Brain microvascular endothelial cell (primary cell): ENCODE results near the gene TP53BP2.

ENCODE experiments used
- DNase-seq: peaks from one replicate; pipeline ENCODE4 v3.0.0-alpha.2; 2020
- H3K27ac ChIP-seq: fragments of 250-450 bp; sonication (Bioruptor Pico); 2 replicates; pipeline ENCODE4 v1.5.1; 2020; ENCODE audit warnings: mild to moderate bottlenecking, moderate library complexity
- H3K27me3 ChIP-seq: fragments of 250-450 bp; sonication (Bioruptor Pico); replicated peaks from 2 replicates; pipeline ENCODE4 v1.5.1; 2020; ENCODE audit warnings: mild to moderate bottlenecking
- H3K36me3 ChIP-seq: fragments of 250-450 bp; sonication (Bioruptor Pico); replicated peaks from 2 replicates; pipeline ENCODE4 v1.5.1; 2020; ENCODE audit warnings: mild to moderate bottlenecking
- H3K4me3 ChIP-seq: 2 replicates; pipeline ENCODE4 v1.5.1; 2011; ENCODE audit warnings: low read depth, mild to moderate bottlenecking, control low read depth, low read length, moderate library complexity
- in situ Hi-C: cut with HindIII; loops from 2 replicates; pipeline ENCODE4 v1.10.0; 2017; ENCODE audit warnings: low sequenced_read_pairs, low pct_ligation_motif_present
- TF ChIP-seq, protein P1 (sequence below): IDR thresholded peaks from 2 replicates; pipeline ENCODE4 v1.5.1; 2011; ENCODE audit warnings: low read depth, mild to moderate bottlenecking, moderate library complexity, low read length, control low read depth, inconsistent platforms; ENCODE audit errors: missing control alignments

TP53BP2 gene

DNA sequence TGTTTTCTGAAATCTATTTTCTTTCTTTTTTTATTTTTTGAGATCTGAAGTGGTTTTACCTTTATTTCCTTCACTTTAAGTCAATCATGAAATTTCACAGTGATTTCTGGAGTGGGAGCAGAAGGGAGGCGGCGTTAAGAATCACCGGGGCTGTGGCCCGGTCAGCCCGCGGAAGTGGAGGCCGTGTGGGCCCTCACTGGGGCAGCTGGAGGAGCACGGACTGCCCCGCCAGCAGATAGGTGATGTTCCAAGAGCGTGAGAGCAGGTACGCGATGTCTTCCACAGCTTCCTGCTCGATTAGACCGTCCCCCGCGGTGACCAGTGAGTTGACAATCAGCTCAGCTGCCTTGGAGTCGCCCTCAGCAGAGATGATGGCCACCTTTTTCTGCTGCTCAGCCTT lies 10.6 kb upstream of the TP53BP2 start:
- no peaks in the 10 kb centered on the region for H3K27me3 ChIP-seq
- H3K4me3 ChIP-seq: no peak overlapping the region
- TF ChIP-seq, protein P1, sequence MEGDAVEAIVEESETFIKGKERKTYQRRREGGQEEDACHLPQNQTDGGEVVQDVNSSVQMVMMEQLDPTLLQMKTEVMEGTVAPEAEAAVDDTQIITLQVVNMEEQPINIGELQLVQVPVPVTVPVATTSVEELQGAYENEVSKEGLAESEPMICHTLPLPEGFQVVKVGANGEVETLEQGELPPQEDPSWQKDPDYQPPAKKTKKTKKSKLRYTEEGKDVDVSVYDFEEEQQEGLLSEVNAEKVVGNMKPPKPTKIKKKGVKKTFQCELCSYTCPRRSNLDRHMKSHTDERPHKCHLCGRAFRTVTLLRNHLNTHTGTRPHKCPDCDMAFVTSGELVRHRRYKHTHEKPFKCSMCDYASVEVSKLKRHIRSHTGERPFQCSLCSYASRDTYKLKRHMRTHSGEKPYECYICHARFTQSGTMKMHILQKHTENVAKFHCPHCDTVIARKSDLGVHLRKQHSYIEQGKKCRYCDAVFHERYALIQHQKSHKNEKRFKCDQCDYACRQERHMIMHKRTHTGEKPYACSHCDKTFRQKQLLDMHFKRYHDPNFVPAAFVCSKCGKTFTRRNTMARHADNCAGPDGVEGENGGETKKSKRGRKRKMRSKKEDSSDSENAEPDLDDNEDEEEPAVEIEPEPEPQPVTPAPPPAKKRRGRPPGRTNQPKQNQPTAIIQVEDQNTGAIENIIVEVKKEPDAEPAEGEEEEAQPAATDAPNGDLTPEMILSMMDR: no peak
- no peak overlapping the region for H3K27ac ChIP-seq
- H3K36me3 ChIP-seq: no peaks in the 10 kb centered on the region
- in situ Hi-C loops: no loop called here
- no peak for DNase-seq

DNA sequence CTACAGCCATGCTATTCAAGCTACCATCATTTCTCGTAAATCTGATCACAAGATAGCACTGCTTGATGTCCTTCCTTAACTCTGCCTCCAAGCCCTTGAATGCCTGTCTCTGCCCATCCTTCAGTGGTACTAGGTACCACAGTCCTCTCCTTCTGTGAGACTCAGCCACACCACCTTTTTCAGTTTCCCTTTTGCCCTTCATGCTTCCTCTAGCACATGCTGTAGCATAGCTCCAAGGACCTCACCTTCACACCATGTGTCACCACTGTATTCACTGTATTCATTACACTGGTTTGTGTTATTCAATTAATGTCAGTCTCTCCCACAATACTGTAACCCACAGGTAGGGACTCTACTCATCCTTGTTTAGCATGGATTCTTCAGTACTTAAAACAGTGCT lies 8.0 kb upstream of the TP53BP2 start:
- Histone ChIP-seq H3K4me3 (no peak overlapping the region), H3K27me3 (no peaks in the 10 kb centered on the region), H3K36me3 (no peaks in the 10 kb centered on the region), H3K27ac (no peak overlapping the region)
- TF ChIP-seq, protein P1: no peak
- DNase-seq: no peak
- in situ Hi-C loops: no loop called here

DNA sequence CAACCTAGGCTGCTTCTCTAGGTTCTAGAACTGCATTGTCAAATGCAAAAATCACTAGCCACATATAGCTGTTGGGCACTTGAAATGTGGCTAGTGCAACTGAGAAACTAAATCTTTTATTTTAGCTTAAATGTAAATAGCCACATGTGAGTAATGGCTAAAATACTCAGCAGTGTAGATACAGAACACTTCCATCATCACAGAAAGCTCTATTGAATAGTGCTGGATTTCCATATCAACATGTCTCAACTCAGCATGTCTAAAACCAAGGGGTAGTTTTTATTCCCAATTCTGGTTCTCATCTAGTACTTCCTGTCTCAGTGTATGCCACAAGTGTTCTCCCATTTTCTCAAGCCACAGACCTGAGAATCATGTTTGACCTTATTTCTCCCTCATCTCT lies 7.5 kb upstream of the TP53BP2 start:
- Histone ChIP-seq H3K4me3 (no peak overlapping the region), H3K27ac (no peak overlapping the region), H3K27me3 (no peaks in the 10 kb centered on the region), H3K36me3 (no peaks in the 10 kb centered on the region)
- TF ChIP-seq, protein P1: no peak
- in situ Hi-C loops: no loop called here
- no peak for DNase-seq

DNA sequence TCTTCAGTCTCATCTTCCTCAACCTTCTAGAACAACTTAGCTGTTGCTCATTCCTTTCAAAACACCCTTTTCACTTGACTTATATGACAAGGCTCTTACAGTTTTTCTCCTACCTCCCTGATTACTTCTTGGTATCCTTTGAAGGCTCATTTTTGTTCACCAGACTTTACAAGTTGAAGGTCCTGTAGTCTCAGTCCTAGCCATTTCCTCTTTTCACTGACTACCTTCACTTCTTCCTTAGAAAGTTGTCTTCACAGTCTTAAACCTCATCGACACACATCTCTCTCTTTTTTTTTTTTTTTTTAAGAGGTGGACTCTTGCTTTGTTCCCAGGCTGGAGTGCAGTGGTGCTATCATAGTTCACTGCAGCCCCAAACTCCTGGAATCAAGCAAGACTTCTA lies 6.6 kb upstream of the TP53BP2 start:
- in situ Hi-C loops: no loop called here
- Histone ChIP-seq H3K27ac (no peak overlapping the region), H3K4me3 (no peak overlapping the region), H3K27me3 (no peaks in the 10 kb centered on the region), H3K36me3 (no peaks in the 10 kb centered on the region)
- no peak for DNase-seq
- TF ChIP-seq, protein P1: no peak

DNA sequence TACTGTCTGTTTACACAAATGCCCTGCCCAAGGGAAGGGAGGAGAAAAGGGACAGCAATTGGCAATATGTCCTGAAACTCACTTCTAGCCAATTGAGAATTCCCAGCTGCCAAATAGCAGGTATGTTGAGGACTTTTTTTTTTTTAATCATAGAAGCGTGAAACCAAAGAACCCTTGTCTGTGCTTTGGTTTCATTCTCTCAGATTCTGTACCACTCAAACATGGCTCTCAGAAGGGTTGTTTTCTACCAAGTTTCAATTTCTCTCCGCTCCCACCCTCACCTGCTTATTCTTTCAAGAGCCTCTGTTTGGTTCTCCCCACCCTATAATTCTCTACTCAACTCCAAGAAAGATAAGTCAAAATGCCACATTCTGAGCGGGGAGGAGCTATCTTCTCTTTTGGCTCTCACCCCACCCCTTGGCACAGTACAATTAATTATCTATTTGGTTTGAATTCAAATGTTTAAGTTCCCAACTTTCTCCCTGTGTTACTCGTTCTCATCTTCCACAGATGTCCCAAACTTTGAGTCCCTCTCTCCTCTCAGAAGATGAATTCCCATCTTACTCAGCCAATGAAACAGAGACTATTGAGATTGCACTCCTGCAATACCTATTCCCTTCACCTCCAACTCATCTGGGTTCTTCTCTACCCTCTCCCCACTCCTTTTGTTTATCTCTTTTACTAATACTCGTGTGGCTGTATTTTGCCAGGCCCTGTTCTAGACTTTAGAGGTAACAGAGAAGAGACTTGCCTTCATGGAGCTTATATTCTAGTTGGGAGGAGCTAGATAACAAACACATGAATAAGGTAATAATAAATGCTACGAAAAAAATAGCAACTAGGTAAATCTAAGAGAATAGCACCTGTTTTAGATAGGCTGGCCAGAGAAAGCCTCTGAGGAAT lies 3.9 kb upstream of the TP53BP2 start:
- in situ Hi-C loops: no loop called here
- no peak for DNase-seq
- TF ChIP-seq, protein P1: no peak

More for the DNA sequence above, 3.9 kb upstream of the TP53BP2 start:
- Histone ChIP-seq H3K4me3 (no peak overlapping the region), H3K36me3 (peaks cover 3% of the 10 kb centered on the region), H3K27me3 (no peaks in the 10 kb centered on the region), H3K27ac (no peak overlapping the region)
